HFFc6 (cell line): ENCODE measurements around the gene NXPE2. TPM values are rescaled to one million over a fixed set of nuclear protein-coding genes. Genes with fewer than 3 reads are reported as not detected.

Experiments
- DNase-seq: peaks from one replicate; pipeline ENCODE4 v3.0.0-alpha.2; 2018
- H3K27ac Mint-ChIP-seq: 2 replicates; pipeline ENCODE4 v1.8.0; 2020; ENCODE audit warnings: mild to moderate bottlenecking, mixed read lengths
- H3K27me3 Mint-ChIP-seq: 2 replicates; pipeline ENCODE4 v1.8.0; 2021; ENCODE audit warnings: mild to moderate bottlenecking, moderate library complexity, mixed read lengths; ENCODE audit not compliant: insufficient read depth
- H3K36me3 Mint-ChIP-seq: 2 replicates; pipeline ENCODE4 v1.8.0; 2021; ENCODE audit warnings: low read depth, mixed read lengths
- H3K4me1 Mint-ChIP-seq: 2 replicates; pipeline ENCODE4 v1.8.0; 2020; ENCODE audit warnings: low read depth, mixed read lengths
- H3K4me3 Mint-ChIP-seq: 2 replicates; pipeline ENCODE4 v1.8.0; 2020; ENCODE audit warnings: mild to moderate bottlenecking, moderate library complexity, mixed read lengths
- H3K9me3 Mint-ChIP-seq: 2 replicates; pipeline ENCODE4 v1.8.0; 2020; ENCODE audit warnings: mild to moderate bottlenecking, mixed read lengths
- CTCF ChIP-seq: fragments of 200-600 bp; sonication (generic); IDR thresholded peaks from 2 replicates; pipeline ENCODE4 v1.5.0; 2021; ENCODE audit warnings: antibody characterized with exemption, mild to moderate bottlenecking
- total RNA-seq, 6 experiments: library from RNA; stranded (reverse); fragmentation: NEBNext Ultra II Directional; extraction: Animal tissue kit (Norgen Biotek cat#: 25700); gene quantifications; 2 replicates in 1 of 6; 3 replicates in 5 of 6; pipeline ENCODE4 v1.2.3, GENCODE V29; 2021

NXPE2 gene
- total RNA-seq, 6 experiments from 2014 or later, result not detected

GRCh38 chr11:114719562-114719961 lies 41.2 kb downstream of the NXPE2 start:
- no peak for TF ChIP-seq CTCF
- H3K36me3 Mint-ChIP-seq, result no peaks in the 10 kb centered on the region
- H3K4me3 Mint-ChIP-seq, result no peak overlapping the region
- DNase-seq, result no peak
- H3K27ac Mint-ChIP-seq, result no peak overlapping the region
- H3K27me3 Mint-ChIP-seq, result peaks cover 2% of the 10 kb centered on the region; the same call in 1 of the 2 replicates
- peaks cover 28% of the 10 kb centered on the region for H3K9me3 Mint-ChIP-seq
- no peaks in the 10 kb centered on the region for H3K4me1 Mint-ChIP-seq

DNA sequence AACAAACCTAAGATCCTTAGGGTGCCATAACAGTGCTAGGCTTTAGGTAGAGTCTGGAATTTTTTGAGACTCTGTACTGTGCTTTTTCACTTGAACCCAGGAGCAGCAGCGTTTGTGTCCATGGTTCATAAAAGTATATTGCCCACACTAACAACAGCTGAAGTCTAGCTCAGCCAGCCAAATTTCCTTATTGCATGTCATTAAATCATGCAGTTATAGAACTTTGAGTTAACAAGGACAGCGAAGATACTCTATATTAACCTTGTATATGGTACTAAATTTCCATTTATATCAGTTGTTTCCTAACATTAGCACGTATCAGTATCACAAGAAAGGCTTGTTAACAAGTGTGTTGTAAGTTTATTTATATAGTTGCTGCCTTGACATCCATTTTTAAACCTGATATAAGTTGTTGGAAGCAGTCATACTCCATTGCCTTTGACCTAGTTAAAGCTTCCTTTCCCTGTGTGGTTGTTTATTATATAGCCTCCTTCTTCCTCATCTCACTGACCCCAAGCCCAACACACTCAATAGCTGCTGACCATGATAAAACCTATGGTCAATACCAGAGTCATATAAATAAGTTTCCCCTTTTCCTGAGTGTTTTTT lies 46.7 kb downstream of the NXPE2 start:
- TF ChIP-seq CTCF, result no peak
- Mint-ChIP-seq H3K4me3 (no peak overlapping the region), H3K4me1 (no peaks in the 10 kb centered on the region), H3K36me3 (no peaks in the 10 kb centered on the region), H3K27ac (no peak overlapping the region), H3K9me3 (peaks cover 18% of the 10 kb centered on the region), H3K27me3 (no peaks in the 10 kb centered on the region; the same call in 1 of the 2 replicates)
- no peak for DNase-seq

- no peaks in the 10 kb centered on the region for H3K36me3 Mint-ChIP-seq
- H3K9me3 Mint-ChIP-seq, result peaks cover 18% of the 10 kb centered on the region
- no peak for DNase-seq
- no peak for TF ChIP-seq CTCF
- no peaks in the 10 kb centered on the region for H3K4me1 Mint-ChIP-seq
- no peaks in the 10 kb centered on the region; the same call in 1 of the 2 replicates for H3K27me3 Mint-ChIP-seq
- H3K27ac Mint-ChIP-seq, result no peak overlapping the region
- no peak overlapping the region for H3K4me3 Mint-ChIP-seq
Measured at GRCh38 chr11:114725623-114726022, 47.3 kb downstream of the NXPE2 start.

DNA sequence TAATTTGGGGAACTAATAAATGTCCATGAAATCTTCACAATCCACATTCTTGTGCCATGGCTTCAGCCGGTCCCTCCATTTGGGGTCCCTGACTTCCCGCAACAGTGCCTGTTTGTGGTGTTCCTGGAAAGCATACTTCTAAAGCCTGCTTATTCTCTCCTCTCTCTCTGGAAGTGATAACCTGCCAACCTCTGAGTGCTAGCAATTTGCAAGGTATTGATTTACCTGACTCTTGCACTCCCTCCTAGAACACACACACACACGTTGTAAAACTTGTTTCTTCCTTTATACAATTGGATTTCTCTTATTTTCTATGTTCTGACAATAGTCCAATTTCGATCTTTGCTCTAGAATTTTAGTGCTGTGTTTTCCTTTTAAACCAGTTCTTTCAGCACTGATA lies 58.5 kb downstream of the NXPE2 start:
- H3K27me3 Mint-ChIP-seq, result no peaks in the 10 kb centered on the region; the same call in 1 of the 2 replicates
- TF ChIP-seq CTCF, result no peak
- H3K36me3 Mint-ChIP-seq, result no peaks in the 10 kb centered on the region
- H3K9me3 Mint-ChIP-seq, result peaks cover 5% of the 10 kb centered on the region; the same call in 1 of the 2 replicates
- no peak for DNase-seq
- no peaks in the 10 kb centered on the region for H3K4me1 Mint-ChIP-seq
- H3K27ac Mint-ChIP-seq, result no peak overlapping the region
- no peak overlapping the region for H3K4me3 Mint-ChIP-seq

DNA sequence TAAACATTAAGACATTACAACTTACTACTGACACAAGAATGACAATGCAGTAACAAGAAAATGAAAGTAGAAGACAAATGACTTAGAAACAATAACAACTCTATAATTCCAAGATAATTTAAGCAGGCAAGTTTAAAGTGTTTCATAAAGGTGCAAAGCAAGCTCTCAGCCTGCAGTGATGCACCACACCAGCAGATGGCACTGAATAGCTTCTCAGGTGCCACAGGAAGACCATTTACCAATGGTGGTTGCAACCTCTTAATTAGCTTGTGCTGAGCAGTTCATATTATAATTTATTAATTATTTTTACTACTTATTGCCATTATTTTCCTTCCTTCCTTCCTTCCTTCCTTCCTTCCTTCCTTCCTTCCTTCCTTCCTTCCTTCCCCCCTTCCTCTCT lies 60.6 kb downstream of the NXPE2 start:
- TF ChIP-seq CTCF, result peak; percentile 63; the same call in 1 of the 2 replicates
- Mint-ChIP-seq H3K4me3 (no peak overlapping the region), H3K36me3 (no peaks in the 10 kb centered on the region), H3K4me1 (no peaks in the 10 kb centered on the region), H3K27me3 (no peaks in the 10 kb centered on the region; the same call in 1 of the 2 replicates), H3K9me3 (no peaks in the 10 kb centered on the region), H3K27ac (no peak overlapping the region)
- DNase-seq, result no peak
